ENCODE measurements around the gene SYVN1.
"Not testable (repeated sequence)": the region's sequence is repeated elsewhere in the genome, so short reads cannot be mapped to it uniquely, and the experiment has no call there.

The SYVN1 gene

GRCh38 chr11:65134240-65134951 is at the start of gene SYVN1:
Gene SYVN1, minus strand, starts transcription at chr11:65134519. Its CDS starts 918 bp downstream, at chr11:65133601.
- H3K4me3 ChIP-seq (ENCODE audit: low read depth, low read length), result peak within 1 kb of the TSS; percentile 95
- DNase-seq (ENCODE audit: low read depth), result peak; percentile 59

GRCh38 chr11:65183201-65183891 is 49.0 kb upstream of the SYVN1 start:
- no peak for DNase-seq (ENCODE audit: low read depth)
- H3K4me3 ChIP-seq (ENCODE audit: low read depth, low read length), result peak overlapping the region; percentile 93

GRCh38 chr11:65182258-65183170 is 48.2 kb upstream of the SYVN1 start:
- H3K4me3 ChIP-seq (ENCODE audit: low read depth, low read length), result peak overlapping the region; percentile 93
- DNase-seq (ENCODE audit: low read depth), result no peak

GRCh38 chr11:65181569-65182257 is 47.4 kb upstream of the SYVN1 start, which contains the start of gene CAPN1:
Gene CAPN1, plus strand, starts transcription at chr11:65181928. Its CDS starts 774 bp downstream, at chr11:65182702.
- no peak for DNase-seq (ENCODE audit: low read depth)
- H3K4me3 ChIP-seq (ENCODE audit: low read depth, low read length), result peak within 1 kb of the TSS; percentile 93

GRCh38 chr11:65180877-65181568 is 46.7 kb upstream of the SYVN1 start:
- peak overlapping the region; percentile 93 for H3K4me3 ChIP-seq (ENCODE audit: low read depth, low read length)
- no peak for DNase-seq (ENCODE audit: low read depth)

- not testable (repeated sequence) for DNase-seq (ENCODE audit: low read depth); H3K4me3 ChIP-seq (ENCODE audit: low read depth, low read length)
Measured at GRCh38 chr11:65174571-65175010, 40.3 kb upstream of the SYVN1 start.

- DNase-seq (ENCODE audit: low read depth), result no peak
- H3K4me3 ChIP-seq (ENCODE audit: low read depth, low read length), result no peak overlapping the region
Measured at GRCh38 chr11:65172600-65172999, 38.3 kb upstream of the SYVN1 start.

GRCh38 chr11:65170058-65170534 is 35.8 kb upstream of the SYVN1 start, which contains the start of gene SPDYC:
Gene SPDYC, plus strand, starts transcription at chr11:65170233. Its CDS starts 1,125 bp downstream, at chr11:65171358.
- DNase-seq (ENCODE audit: low read depth), result no peak
- H3K4me3 ChIP-seq (ENCODE audit: low read depth, low read length), result no peak within 1 kb of the TSS

- DNase-seq (ENCODE audit: low read depth), result no peak
- H3K4me3 ChIP-seq (ENCODE audit: low read depth, low read length), result no peak overlapping the region
Measured at GRCh38 chr11:65169164-65169641, 34.9 kb upstream of the SYVN1 start.

- no peak for DNase-seq (ENCODE audit: low read depth)
- H3K4me3 ChIP-seq (ENCODE audit: low read depth, low read length), result no peak overlapping the region
Measured at GRCh38 chr11:65167656-65168055, 33.3 kb upstream of the SYVN1 start.

- no peak overlapping the region for H3K4me3 ChIP-seq (ENCODE audit: low read depth, low read length)
- no peak for DNase-seq (ENCODE audit: low read depth)
Measured at GRCh38 chr11:65166893-65167292, 32.6 kb upstream of the SYVN1 start.

- DNase-seq (ENCODE audit: low read depth), result no peak
- H3K4me3 ChIP-seq (ENCODE audit: low read depth, low read length), result no peak overlapping the region
Measured at GRCh38 chr11:65165410-65166317, 31.3 kb upstream of the SYVN1 start.

- no peak overlapping the region for H3K4me3 ChIP-seq (ENCODE audit: low read depth, low read length)
- no peak for DNase-seq (ENCODE audit: low read depth)
Measured at GRCh38 chr11:65163684-65164083, 29.4 kb upstream of the SYVN1 start.

GRCh38 chr11:65160643-65161042 is 26.3 kb upstream of the SYVN1 start:
- no peak overlapping the region for H3K4me3 ChIP-seq (ENCODE audit: low read depth, low read length)
- no peak for DNase-seq (ENCODE audit: low read depth)

- no peak for DNase-seq (ENCODE audit: low read depth)
- H3K4me3 ChIP-seq (ENCODE audit: low read depth, low read length), result no peak overlapping the region
Measured at GRCh38 chr11:65159012-65159411, 24.7 kb upstream of the SYVN1 start.

- no peak for DNase-seq (ENCODE audit: low read depth)
- H3K4me3 ChIP-seq (ENCODE audit: low read depth, low read length), result no peak overlapping the region
Measured at GRCh38 chr11:65157336-65157735, 23.0 kb upstream of the SYVN1 start.

GRCh38 chr11:65156926-65157325 is 22.6 kb upstream of the SYVN1 start:
- DNase-seq (ENCODE audit: low read depth), result no peak
- no peak overlapping the region for H3K4me3 ChIP-seq (ENCODE audit: low read depth, low read length)

All from skeletal muscle cell (primary cell).